ENCODE data around the gene DRGX.

The DRGX gene

DNA sequence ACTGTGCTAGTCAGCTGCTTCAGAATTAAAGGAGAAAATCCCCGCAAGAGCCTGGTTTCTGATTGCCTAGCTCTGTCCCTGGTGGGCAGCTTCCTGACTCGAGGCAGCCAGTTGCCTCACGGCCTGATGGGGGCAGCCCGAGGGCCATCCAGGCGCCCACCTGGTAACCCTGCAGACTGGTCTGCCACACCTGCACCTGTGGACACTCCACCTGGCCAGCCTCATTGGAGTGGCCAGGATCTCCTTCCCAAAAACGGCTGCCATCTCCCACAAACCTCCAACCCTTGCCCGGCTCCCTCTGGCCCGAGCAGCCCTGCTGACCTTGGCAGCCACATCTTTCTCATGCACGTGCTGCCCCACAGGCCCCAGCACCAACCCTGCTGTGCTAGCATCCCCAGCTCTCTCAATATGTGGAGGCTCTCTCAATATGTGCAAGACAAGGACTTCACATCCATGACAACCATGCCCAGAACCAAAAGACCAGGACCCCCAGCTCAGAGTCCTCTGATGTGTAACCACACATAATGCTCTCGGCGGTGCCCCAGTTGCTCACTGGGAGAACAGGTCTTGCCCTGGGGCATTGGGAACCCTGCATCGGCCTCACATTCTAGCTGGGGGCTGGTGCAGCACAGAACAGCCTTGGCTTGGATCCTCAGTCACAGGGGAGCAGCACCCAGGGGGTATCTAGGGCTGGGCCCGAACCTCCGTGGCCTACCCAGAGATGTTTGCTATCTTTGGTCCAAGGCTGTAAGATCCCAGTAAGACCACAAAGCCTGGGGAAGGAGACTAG, 14.6 kb downstream of the DRGX start:
- no peak for DNase-seq

GRCh38 chr10:49379596-49380410, 16.1 kb downstream of the DRGX start:
- no peak for DNase-seq

DNA sequence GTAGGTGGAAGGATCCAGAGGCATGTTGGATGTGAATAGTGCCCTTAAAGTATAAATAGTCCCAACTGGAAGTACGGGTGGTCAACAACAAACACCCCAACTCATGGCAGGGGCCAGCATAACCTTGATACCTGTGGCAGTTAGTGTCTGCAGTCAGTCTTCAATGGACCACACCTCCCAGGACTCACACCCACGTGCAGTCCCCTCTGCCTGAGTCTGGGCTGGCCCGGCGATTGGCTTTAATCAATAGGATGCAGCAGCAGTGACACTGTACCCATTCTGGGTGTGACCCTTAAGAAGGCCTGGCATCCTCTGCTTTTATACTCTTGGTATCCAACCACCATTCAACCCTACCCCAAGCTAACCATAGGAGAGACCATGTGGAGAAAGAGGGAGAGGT, 18.6 kb downstream of the DRGX start:
- DNase-seq: no peak

DNA sequence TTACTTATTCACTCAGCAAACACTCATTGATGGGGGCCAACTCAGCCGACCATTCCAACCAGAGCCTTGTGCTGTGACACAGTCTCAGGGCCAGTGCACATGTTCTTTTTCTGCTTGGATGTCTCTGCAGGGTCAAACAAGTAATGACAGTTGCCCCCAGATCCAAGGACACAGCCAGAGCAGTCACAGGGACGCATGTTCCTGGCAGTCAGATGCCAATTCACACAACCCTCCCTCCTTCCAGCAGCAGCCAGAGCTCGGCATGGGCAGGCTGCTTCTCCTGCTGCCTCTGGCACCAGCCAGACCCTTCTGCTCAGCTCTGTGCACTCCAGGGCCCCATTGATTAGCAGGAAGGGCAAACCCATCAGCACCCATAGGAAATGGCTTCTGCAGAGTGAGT, 20.3 kb downstream of the DRGX start:
- DNase-seq: no peak

- DNase-seq: no peak
Observed at GRCh38 chr10:49374740-49375139, 21.1 kb downstream of the DRGX start.

DNA sequence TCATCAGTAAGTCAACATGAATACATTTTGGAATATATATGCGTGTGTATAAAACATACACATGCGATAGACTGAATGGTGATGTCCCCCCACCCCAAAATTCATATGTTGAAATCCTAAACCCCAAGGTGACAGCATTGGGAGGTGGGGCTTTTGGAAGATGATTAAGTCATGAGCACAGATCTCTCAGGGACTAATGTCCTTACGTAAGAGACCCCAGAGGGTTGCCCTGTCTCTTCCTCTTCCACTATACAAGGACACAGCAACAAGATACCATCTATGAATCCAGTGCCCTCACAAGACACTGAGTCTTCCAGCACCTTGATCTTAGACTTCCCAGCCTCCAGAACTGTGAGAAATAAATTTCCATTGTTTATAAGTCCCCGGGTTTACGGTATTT, 22.5 kb downstream of the DRGX start:
- DNase-seq: no peak

DNA sequence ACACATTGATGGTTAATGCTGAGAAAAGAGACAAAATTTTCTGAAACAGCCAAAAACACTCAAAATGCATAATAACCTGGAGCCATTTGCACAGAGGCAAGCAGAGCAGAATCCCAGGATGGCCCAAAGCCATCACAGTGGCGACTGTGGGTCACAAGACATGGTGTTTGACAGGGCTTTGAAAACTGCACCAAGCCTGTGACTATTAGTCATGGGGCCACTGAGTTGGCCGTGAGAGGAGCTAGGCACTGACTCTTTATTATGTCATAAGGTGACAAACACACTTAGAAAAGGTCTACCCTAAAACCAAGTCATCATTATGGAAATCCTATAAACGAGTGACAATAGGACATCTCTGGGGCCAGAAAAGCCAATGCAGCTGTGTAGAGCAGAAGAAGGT, 23.9 kb downstream of the DRGX start:
- DNase-seq: no peak

DNA sequence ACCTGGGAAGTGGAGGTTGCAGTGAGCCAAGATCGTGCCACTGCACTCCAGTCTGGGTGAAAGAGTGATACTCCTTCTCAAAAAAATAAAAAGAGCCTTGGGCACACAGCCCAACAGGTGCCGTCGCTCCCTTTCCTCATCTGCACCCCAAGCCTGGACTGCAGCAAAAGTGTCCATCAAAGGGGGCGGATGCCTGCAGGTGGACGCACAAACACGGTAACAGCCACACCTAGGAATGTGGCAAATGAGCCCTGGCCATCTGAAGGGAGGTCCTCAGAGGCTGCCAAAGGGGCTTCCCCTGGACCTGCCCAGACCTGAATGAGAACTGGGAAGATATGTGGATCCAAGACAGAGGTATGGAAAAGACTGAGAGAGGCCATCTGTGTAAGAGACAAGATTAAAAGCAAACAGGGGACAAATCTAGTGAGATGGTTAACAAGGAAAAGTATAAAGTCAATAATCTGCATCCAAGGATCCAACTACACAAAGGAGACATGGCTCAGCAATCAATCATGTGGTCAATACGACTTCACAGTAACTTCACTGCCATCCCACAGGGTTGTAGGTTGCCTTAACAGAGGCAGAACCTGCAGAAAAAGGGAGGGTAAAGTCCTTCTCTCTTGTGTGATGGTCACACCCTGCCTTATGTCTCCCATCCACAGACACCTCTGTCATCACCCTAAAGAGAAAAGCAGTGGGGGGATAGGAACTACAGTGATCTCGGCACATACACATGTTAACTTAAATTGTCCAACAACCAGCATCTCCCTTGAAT, 25.4 kb downstream of the DRGX start:
- DNase-seq: no peak

GRCh38 chr10:49369216-49370162, 26.4 kb downstream of the DRGX start:
- no peak for DNase-seq

DNA sequence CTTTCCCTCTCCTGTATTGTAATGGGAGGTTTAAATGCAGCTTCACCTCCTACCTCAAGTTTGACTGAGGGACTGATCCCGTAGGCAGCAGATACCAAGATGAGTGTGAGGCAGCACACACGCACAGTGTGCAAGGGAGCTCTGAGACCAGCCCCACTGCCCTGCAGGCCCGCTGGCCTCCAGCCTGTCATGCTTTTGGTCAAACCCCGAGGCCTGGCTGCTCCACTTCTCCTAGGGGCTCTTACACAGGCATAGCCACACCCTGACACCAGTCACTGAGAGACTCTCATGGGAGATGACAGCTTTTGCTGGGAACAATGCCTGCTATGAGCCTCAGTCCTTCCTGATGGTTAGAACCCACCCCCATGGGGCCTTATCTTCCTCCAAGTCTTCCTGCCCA, 27.6 kb downstream of the DRGX start:
- DNase-seq: no peak

DNA sequence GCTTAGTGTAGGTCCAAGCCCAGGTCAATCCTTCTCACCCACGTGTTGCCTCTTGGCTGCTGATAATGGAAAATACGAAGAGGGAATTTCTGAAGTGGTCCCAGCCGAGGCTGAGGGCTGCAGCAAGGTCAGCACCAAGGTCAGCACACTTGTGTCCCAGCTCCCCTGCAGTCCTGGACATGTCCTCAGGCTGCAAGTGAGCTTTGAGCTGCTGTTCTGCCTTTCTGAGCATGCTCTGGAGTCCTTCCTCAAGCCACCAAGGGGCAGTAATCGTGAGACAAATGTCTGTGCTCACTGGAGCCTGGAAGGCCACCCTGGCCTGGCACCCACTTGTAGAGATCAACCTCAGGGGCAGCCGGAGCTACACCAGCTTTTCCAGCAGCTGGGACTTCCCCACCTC, 28.3 kb downstream of the DRGX start:
- no peak for DNase-seq

DNA sequence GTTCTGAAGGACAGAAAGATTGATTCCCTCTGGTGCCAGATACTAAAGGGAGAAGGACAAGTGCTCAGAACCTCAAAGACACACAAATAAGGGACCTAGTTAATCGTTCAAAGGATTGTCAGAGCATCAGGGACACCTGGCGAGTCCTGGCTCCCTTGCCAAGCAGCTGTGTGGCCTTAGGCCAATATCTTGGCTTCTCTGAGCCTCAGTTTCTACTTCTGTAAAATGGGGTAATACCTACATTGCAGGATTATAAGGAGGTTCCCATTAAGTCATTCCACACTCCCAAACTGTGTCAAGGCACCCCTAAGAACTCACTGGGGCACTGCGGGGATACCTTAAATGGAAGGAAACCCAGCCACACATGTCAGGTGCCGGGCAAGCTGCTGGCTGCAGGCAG, 29.4 kb downstream of the DRGX start:
- no peak for DNase-seq

- DNase-seq: no peak
Observed at GRCh38 chr10:49365675-49366415, 30.0 kb downstream of the DRGX start.

GRCh38 chr10:49365275-49365674, 30.6 kb downstream of the DRGX start:
- no peak for DNase-seq

DNA sequence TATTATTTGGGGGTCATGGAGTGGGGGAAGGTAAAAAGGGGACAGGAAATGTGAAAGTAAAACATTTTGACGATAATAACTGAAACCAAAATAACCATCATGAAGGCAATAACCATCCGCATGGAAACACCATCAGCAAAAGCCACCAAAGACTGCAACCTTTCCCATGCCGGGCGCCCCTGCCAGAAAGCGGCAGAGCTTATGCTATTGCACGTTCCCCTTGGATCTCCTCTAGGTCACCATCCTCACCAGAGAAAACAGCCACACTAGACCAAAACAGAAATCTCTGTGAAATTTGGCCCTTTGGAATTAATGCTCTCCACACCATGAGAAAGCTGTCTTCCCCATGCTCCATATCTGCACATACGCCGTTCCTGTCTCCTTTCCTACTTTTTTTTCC, 31.1 kb downstream of the DRGX start:
- no peak for DNase-seq

- DNase-seq: no peak
Observed at GRCh38 chr10:49364051-49364450, 31.8 kb downstream of the DRGX start.

- DNase-seq: no peak
Observed at GRCh38 chr10:49363309-49364031, 32.4 kb downstream of the DRGX start.

GRCh38 chr10:49362596-49363260, 33.2 kb downstream of the DRGX start:
- no peak for DNase-seq

GRCh38 chr10:49361735-49362568, 33.9 kb downstream of the DRGX start:
- no peak for DNase-seq

DNA sequence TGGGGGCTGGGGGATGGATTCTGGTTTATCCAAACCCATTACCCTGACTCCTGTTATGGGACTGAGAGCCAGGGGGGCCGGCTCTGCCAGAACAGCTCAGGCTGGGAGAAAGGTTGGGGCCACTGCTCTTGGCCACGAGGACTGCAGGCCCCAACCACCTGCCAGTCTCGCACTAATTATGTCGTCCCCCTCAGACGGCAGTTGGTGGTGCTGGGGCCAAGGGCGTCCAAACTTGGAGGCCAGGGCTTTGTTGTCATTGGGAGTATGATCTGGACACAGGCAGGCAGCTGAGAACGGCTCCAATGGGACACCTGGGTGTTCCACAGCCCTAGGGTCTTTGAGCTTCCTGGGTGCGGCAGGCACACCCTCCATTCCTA, 34.7 kb downstream of the DRGX start:
- no peak for DNase-seq

Measured in NCI-H1930 (cell line).